ENCODE data around the gene FXYD3. TPM values are rescaled to one million over a fixed set of nuclear protein-coding genes. Genes with fewer than 3 reads are reported as not detected.

The FXYD3 gene
- total RNA-seq, 2 experiments from 2014 or later: 0.35 to 0.88 TPM

- H2AFZ ChIP-seq (ENCODE audit: low read length): no peak overlapping the region
- no peak overlapping the region for H3K27ac ChIP-seq (ENCODE audit: low read depth, low read length, poor library complexity, severe bottlenecking)
- no peak overlapping the region for H3K4me3 ChIP-seq (ENCODE audit: low read depth, low read length, poor library complexity, severe bottlenecking)
- ChIA-PET CTCF (ENCODE audit: unreplicated experiment) (no interaction called here), POLR2A (interaction anchor here (0.6 kb wide), 1 partner anchor 15 kb away, joined by 3 read pairs; no protein-coding TSS in a partner anchor)
- peaks cover 20% of the 10 kb centered on the region; the same call in 1 of the 2 replicates for H3K9me3 ChIP-seq (ENCODE audit: low read length)
- H3K9me2 ChIP-seq (ENCODE audit: insufficient read depth, low read length): no peaks in the 10 kb centered on the region
- H3K79me2 ChIP-seq (ENCODE audit: insufficient read depth, low read depth, low read length): no peaks in the 10 kb centered on the region
- H3K4me2 ChIP-seq (ENCODE audit: low read length): no peak overlapping the region
- no peaks in the 10 kb centered on the region for H3K4me1 ChIP-seq (ENCODE audit: insufficient read depth, low read length, poor library complexity, severe bottlenecking)
- DNase-seq (ENCODE audit: low spot score): no peak
- no TSS peak for BruUV-seq (replicated peaks)
- no peak for TF ChIP-seq EZH2phosphoT487 (IDR thresholded peaks at IDR 0.05; ENCODE audit: borderline replicate concordance, low read depth, low read length)
- no peak for TF ChIP-seq CTCF (conservative IDR thresholded peaks at IDR 0.05; ENCODE audit: low read length)
- intact Hi-C loops (cut with micrococcal nuclease; ENCODE audit: unreplicated experiment): no loop called here
- H3K36me3 ChIP-seq (ENCODE audit: insufficient read depth, low read length): peaks cover 91% of the 10 kb centered on the region
- no peaks in the 10 kb centered on the region for H4K20me1 ChIP-seq (ENCODE audit: insufficient read depth, low read length)
Observed at GRCh38 chr19:35165200-35166058, 49.8 kb downstream of the FXYD3 start.

- H3K4me1 ChIP-seq (ENCODE audit: insufficient read depth, low read length, poor library complexity, severe bottlenecking): no peaks in the 10 kb centered on the region
- ChIA-PET POLR2A (interaction anchor here (0.7 kb wide), 1 partner anchor 1055 kb away, joined by 3 read pairs; no protein-coding TSS in a partner anchor), CTCF (ENCODE audit: unreplicated experiment) (no interaction called here)
- TF ChIP-seq EZH2phosphoT487 (IDR thresholded peaks at IDR 0.05; ENCODE audit: borderline replicate concordance, low read depth, low read length) (no peak), CTCF (conservative IDR thresholded peaks at IDR 0.05; ENCODE audit: low read length) (no peak)
- no peak for DNase-seq (ENCODE audit: low spot score)
- H3K4me2 ChIP-seq (ENCODE audit: low read length): no peak overlapping the region
- H2AFZ ChIP-seq (ENCODE audit: low read length): no peak overlapping the region
- H3K9me2 ChIP-seq (ENCODE audit: insufficient read depth, low read length): no peaks in the 10 kb centered on the region
- H3K9me3 ChIP-seq (ENCODE audit: low read length): peaks cover 20% of the 10 kb centered on the region; the same call in 1 of the 2 replicates
- no peak overlapping the region for H3K4me3 ChIP-seq (ENCODE audit: low read depth, low read length, poor library complexity, severe bottlenecking)
- H4K20me1 ChIP-seq (ENCODE audit: insufficient read depth, low read length): no peaks in the 10 kb centered on the region
- intact Hi-C loops (cut with micrococcal nuclease; ENCODE audit: unreplicated experiment): no loop called here
- no peak overlapping the region for H3K27ac ChIP-seq (ENCODE audit: low read depth, low read length, poor library complexity, severe bottlenecking)
- no peaks in the 10 kb centered on the region for H3K79me2 ChIP-seq (ENCODE audit: insufficient read depth, low read depth, low read length)
- no TSS peak for BruUV-seq (replicated peaks)
- H3K36me3 ChIP-seq (ENCODE audit: insufficient read depth, low read length): peaks cover 88% of the 10 kb centered on the region
Observed at GRCh38 chr19:35166100-35167063, 50.8 kb downstream of the FXYD3 start.

Data from OCI-LY7 (cell line).